OCI-LY1 (cell line): ENCODE results near the gene PNPLA7.
"Not testable (repeated sequence)": the region's sequence is repeated elsewhere in the genome, so short reads cannot be mapped to it uniquely, and the experiment has no call there.

Experiments
- H2AFZ ChIP-seq: fragments of 200-600 bp; sonication (generic), shearing (Covaris generic); 2 replicates; pipeline ENCODE4 v1.6.0; 2014; ENCODE audit warnings: antibody characterized with exemption, mild to moderate bottlenecking, low read length
- H3F3A ChIP-seq: fragments of 200-600 bp; sonication (generic), shearing (Covaris generic); 2 replicates; pipeline ENCODE4 v1.6.0; 2014; ENCODE audit warnings: mild to moderate bottlenecking, antibody characterized with exemption, low read length, moderate library complexity; ENCODE audit not compliant: insufficient read depth
- H3K27ac ChIP-seq: fragments of 200-600 bp; sonication (generic); 2 replicates; pipeline ENCODE4 v1.5.1; 2014; ENCODE audit warnings: low read length, mixed run types, mild to moderate bottlenecking, low read depth; ENCODE audit not compliant: poor library complexity, severe bottlenecking
- H3K27me3 ChIP-seq: fragments of 200-600 bp; sonication (generic); 2 replicates; pipeline ENCODE4 v1.6.0; 2014; ENCODE audit warnings: antibody characterized with exemption, mild to moderate bottlenecking, low read length, moderate library complexity; ENCODE audit not compliant: insufficient read depth
- H3K36me3 ChIP-seq: fragments of 200-600 bp; sonication (generic); 2 replicates; pipeline ENCODE4 v1.6.1; 2014; ENCODE audit warnings: mild to moderate bottlenecking, antibody characterized with exemption, low read length, moderate library complexity, mixed read lengths; ENCODE audit not compliant: insufficient read depth
- H3K4me1 ChIP-seq: fragments of 200-600 bp; sonication (generic); 2 replicates; pipeline ENCODE4 v1.5.1; 2014; ENCODE audit warnings: mild to moderate bottlenecking, low read length, moderate library complexity; ENCODE audit not compliant: insufficient read depth, severe bottlenecking
- H3K4me2 ChIP-seq: fragments of 200-600 bp; sonication (generic), shearing (Covaris generic); 2 replicates; pipeline ENCODE4 v1.6.1; 2014; ENCODE audit warnings: low read length
- H3K4me3 ChIP-seq: fragments of 200-600 bp; sonication (generic); 2 replicates; pipeline ENCODE4 v1.5.1; 2014; ENCODE audit warnings: low read length, low read depth, mild to moderate bottlenecking, mixed read lengths; ENCODE audit not compliant: poor library complexity, severe bottlenecking
- H3K79me2 ChIP-seq: fragments of 200-600 bp; shearing (Covaris generic); 2 replicates; pipeline ENCODE4 v1.6.1; 2016; ENCODE audit warnings: mixed run types, low read length, mixed read lengths; ENCODE audit not compliant: insufficient read depth
- H3K9ac ChIP-seq: fragments of 200-600 bp; sonication (generic), shearing (Covaris generic); 2 replicates; pipeline ENCODE4 v1.6.1; 2014; ENCODE audit warnings: mild to moderate bottlenecking, low read length, mixed read lengths
- H3K9me2 ChIP-seq: fragments of 200-600 bp; sonication (generic), shearing (Covaris generic); 2 replicates; pipeline ENCODE4 v1.6.1; 2014; ENCODE audit warnings: low read depth, mild to moderate bottlenecking, low read length, mixed read lengths
- H3K9me3 ChIP-seq: fragments of 200-600 bp; shearing (Covaris generic); 2 replicates; pipeline ENCODE4 v1.6.1; 2014; ENCODE audit warnings: low read length, mixed read lengths
- H4K20me1 ChIP-seq: fragments of 200-600 bp; sonication (generic), shearing (Covaris generic); 2 replicates; pipeline ENCODE4 v1.6.0; 2016; ENCODE audit warnings: mild to moderate bottlenecking, low read length; ENCODE audit not compliant: insufficient read depth
- EZH2 ChIP-seq: fragments of 200-600 bp; sonication (generic), shearing (Covaris generic); IDR thresholded peaks from 2 replicates; pipeline ENCODE4 v1.8.0; 2017; ENCODE audit warnings: borderline replicate concordance, mixed run types, mild to moderate bottlenecking, antibody characterized with exemption, low read length, moderate library complexity, mixed read lengths
- TF ChIP-seq, protein P1 (sequence below): fragments of 200-600 bp; sonication (generic), shearing (Covaris generic); IDR thresholded peaks from 2 replicates; pipeline ENCODE4 v1.5.1; 2017; ENCODE audit warnings: mild to moderate bottlenecking, antibody characterized with exemption, low read length, moderate library complexity, mixed read lengths

PNPLA7 gene

DNA sequence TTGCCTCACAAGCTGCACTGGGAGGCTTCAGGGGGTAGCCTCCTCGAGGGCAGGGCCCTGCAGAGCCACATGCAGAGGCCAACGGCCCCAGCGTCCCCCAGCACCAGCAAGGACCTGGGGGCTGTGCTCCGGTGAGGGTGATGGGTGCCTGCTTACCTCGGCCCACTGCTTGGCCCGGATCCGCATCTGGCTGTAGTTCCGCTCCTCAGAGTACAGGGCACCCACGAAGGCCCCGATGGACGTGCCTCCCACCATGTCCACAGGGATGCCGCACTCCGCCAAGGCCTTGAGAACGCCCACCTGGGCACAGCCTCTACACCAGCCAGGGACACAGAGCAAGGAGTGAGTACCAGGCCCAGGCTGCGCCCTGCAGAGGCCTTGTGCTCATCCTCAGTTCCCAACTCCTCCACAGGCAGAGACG is 83.0 kb downstream of the PNPLA7 start:
- Histone ChIP-seq H3F3A (no peaks in the 10 kb centered on the region), H3K36me3 (no peaks in the 10 kb centered on the region), H3K9me3 (no peaks in the 10 kb centered on the region), H3K4me1 (peaks cover 3% of the 10 kb centered on the region), H2AFZ (no peak overlapping the region), H3K9ac (no peak overlapping the region), H3K27ac (no peak overlapping the region), H4K20me1 (no peaks in the 10 kb centered on the region), H3K4me2 (no peak overlapping the region), H3K4me3 (no peak overlapping the region), H3K79me2 (no peaks in the 10 kb centered on the region), H3K27me3 (peaks cover 5% of the 10 kb centered on the region; the same call in 1 of the 2 replicates), H3K9me2 (no peaks in the 10 kb centered on the region)
- no peak for TF ChIP-seq EZH2
- TF ChIP-seq, protein P1, sequence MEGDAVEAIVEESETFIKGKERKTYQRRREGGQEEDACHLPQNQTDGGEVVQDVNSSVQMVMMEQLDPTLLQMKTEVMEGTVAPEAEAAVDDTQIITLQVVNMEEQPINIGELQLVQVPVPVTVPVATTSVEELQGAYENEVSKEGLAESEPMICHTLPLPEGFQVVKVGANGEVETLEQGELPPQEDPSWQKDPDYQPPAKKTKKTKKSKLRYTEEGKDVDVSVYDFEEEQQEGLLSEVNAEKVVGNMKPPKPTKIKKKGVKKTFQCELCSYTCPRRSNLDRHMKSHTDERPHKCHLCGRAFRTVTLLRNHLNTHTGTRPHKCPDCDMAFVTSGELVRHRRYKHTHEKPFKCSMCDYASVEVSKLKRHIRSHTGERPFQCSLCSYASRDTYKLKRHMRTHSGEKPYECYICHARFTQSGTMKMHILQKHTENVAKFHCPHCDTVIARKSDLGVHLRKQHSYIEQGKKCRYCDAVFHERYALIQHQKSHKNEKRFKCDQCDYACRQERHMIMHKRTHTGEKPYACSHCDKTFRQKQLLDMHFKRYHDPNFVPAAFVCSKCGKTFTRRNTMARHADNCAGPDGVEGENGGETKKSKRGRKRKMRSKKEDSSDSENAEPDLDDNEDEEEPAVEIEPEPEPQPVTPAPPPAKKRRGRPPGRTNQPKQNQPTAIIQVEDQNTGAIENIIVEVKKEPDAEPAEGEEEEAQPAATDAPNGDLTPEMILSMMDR, result no peak

DNA sequence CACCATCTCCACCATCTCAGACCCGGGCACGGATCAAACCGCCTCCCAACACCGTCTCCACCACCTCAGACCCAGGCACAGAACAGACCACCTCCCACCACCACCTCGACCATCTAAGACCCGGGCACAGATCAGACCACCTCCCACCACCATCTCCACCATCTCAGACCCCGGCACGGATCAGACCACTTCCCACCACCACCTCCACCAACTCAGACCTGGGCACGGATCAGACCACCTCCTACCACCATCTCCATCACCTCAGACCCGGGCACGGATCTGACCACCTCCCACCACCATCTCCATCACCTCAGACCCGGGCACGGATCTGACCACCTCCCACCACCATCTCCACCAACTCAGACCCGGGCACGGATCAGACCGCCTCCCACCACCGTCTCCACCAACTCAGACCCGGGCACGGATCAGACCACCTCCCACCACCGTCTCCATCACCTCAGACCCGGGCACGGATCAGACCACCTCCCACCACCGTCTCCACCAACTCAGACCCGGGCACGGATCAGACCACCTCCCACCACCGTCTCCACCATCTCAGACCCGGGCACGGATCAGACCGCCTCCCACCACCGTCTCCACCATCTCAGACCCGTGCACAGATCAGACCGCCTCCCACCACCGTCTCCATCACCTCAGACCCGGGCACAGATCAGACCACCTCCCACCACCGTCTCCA is 83.7 kb downstream of the PNPLA7 start:
- H3F3A ChIP-seq, H3K4me1 ChIP-seq, H3K27me3 ChIP-seq, H3K4me2 ChIP-seq, H3K36me3 ChIP-seq, H3K27ac ChIP-seq, H2AFZ ChIP-seq, H3K9me3 ChIP-seq, H3K9ac ChIP-seq, H3K9me2 ChIP-seq, H3K79me2 ChIP-seq, H3K4me3 ChIP-seq, H4K20me1 ChIP-seq: not testable (repeated sequence)

DNA sequence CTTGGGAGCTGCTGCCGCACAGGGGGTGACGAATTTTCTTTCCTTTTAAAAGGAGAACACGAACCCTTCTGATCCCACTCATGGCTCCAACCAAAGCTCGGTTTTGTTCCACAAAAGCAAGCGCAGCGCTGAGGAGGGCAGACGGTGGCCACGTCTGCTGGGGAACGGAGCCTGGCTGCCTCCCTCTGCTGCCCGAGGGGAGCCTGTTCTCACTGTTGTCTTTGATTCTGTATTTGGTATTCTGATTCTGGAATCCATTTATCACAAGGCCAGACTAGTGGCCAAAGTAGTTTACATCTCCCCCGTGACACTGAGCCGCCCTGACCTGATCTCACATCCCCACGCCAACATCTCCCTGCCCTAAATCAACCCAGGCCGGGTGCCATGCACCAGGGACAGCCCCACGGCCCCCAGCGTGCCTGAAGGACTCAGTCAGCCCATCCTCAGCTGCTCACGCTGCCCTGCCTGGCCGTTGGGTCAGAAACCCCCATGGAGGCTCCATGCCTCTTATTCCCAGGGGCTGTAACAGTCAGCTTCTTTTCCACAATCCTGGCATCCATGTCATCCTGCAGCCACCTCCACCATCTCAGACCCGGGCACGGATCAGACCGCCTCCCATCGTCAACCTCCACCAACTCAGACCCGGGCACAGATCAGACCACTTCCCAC is 84.3 kb downstream of the PNPLA7 start:
- Histone ChIP-seq H3K9me3 (no peaks in the 10 kb centered on the region), H3K79me2 (no peaks in the 10 kb centered on the region), H3K27ac (no peak overlapping the region), H3K4me1 (peaks cover 12% of the 10 kb centered on the region), H3K9ac (no peak overlapping the region), H3K4me3 (no peak overlapping the region), H3K9me2 (no peaks in the 10 kb centered on the region), H3K36me3 (no peaks in the 10 kb centered on the region), H2AFZ (no peak overlapping the region), H3K4me2 (no peak overlapping the region), H3K27me3 (peaks cover 5% of the 10 kb centered on the region; the same call in 1 of the 2 replicates), H4K20me1 (no peaks in the 10 kb centered on the region), H3F3A (no peaks in the 10 kb centered on the region)
- TF ChIP-seq, protein P1, result no peak
- no peak for TF ChIP-seq EZH2
